Lower lobe of right lung (tissue), 2 donors: ENCODE measurements around the gene LTO1. TPM values are rescaled to one million over a fixed set of nuclear protein-coding genes. Genes with fewer than 3 reads are reported as not detected.
A peak's percentile ranks its signal among the peaks of the same experiment; 100 is the strongest.

Source experiments
- ATAC-seq, 2 donors: fragments of 200-7000 bp; cut with Tn5 transposase; one replicate each; pipeline ENCODE4 v1.9.1; 2020 to 2022; ENCODE audit warnings: mild to moderate bottlenecking in 2 of 2, moderate library complexity in 2 of 2
- DNase-seq: peaks from one replicate; pipeline ENCODE4 v3.0.0-alpha.2; 2020
- H3K27ac ChIP-seq: fragments of 200-600 bp; one replicate; pipeline ENCODE4 v1.8.0; 2022
- H3K27me3 ChIP-seq: fragments of 200-600 bp; one replicate; pipeline ENCODE4 v1.8.0; 2022; ENCODE audit warnings: low read depth
- H3K36me3 ChIP-seq: fragments of 200-600 bp; one replicate; pipeline ENCODE4 v1.8.0; 2022; ENCODE audit warnings: mild to moderate bottlenecking
- H3K4me1 ChIP-seq: fragments of 200-600 bp; one replicate; pipeline ENCODE4 v1.8.0; 2022
- H3K4me3 ChIP-seq: fragments of 200-600 bp; one replicate; pipeline ENCODE4 v1.8.0; 2022; ENCODE audit warnings: mild to moderate bottlenecking
- H3K9me3 ChIP-seq: fragments of 200-600 bp; one replicate; pipeline ENCODE4 v1.8.0; 2022
- CTCF ChIP-seq: fragments of 200-600 bp; IDR thresholded peaks from one replicate; pipeline ENCODE4 v1.8.0; 2022; ENCODE audit warnings: antibody characterized with exemption, mild to moderate bottlenecking
- intact Hi-C: fragments of 100-400 bp; cut with DNase I; formaldehyde crosslinking; loops from one replicate; pipeline ENCODE4 v1.11.0; 2022
- total RNA-seq: library from RNA; stranded (reverse); fragmentation: NEBNext Ultra II Directional; extraction: Animal tissue kit (Norgen Biotek cat#: 25700); gene quantifications from one replicate; pipeline ENCODE4 v1.2.1, GENCODE V29; 2021
- donor health status: DM: no; HTN: yes; CAD: no; lungs with severe emphysema.

Gene LTO1
- total RNA-seq, 1 donor from 2014 or later: 23.7 TPM

GRCh38 chr11:69642913-69643632, 32.1 kb downstream of the LTO1 start:
- peak overlapping the region; percentile 80 for H3K4me3 ChIP-seq
- H3K4me1 ChIP-seq: peaks cover 54% of the 10 kb centered on the region
- ATAC-seq (peak; percentile 72 to 77), DNase-seq (peak; percentile 85)
- peaks cover 26% of the 10 kb centered on the region for H3K27me3 ChIP-seq
- peak overlapping the region; percentile 89 for H3K27ac ChIP-seq
- intact Hi-C loops: loop anchor here (10.0 kb wide), 1 partner anchor 348 kb away; the partner anchor contains the start of gene MYEOV
- H3K36me3 ChIP-seq: peaks cover 29% of the 10 kb centered on the region
- H3K9me3 ChIP-seq: no peaks in the 10 kb centered on the region
- TF ChIP-seq CTCF: peak; percentile 95

GRCh38 chr11:69642549-69642912, 32.6 kb downstream of the LTO1 start:
- no peak for TF ChIP-seq CTCF
- intact Hi-C loops: loop anchor here (10.0 kb wide), 1 partner anchor 348 kb away; the partner anchor contains the start of gene MYEOV
- DNase-seq (no peak), ATAC-seq (peak in 1 of 2 donors; percentile 1)
- Histone ChIP-seq H3K27ac (peak overlapping the region; percentile 89), H3K27me3 (peaks cover 32% of the 10 kb centered on the region), H3K4me3 (peak overlapping the region; percentile 80), H3K36me3 (peaks cover 24% of the 10 kb centered on the region), H3K9me3 (no peaks in the 10 kb centered on the region), H3K4me1 (peaks cover 59% of the 10 kb centered on the region)

- no peak for DNase-seq
- ATAC-seq: no peak
- H3K4me1 ChIP-seq: peaks cover 65% of the 10 kb centered on the region
These were observed 33.2 kb downstream of the LTO1 start for GRCh38 chr11:69641681-69642548.

GRCh38 chr11:69640995-69641581, 34.1 kb downstream of the LTO1 start, which contains the start of gene CCND1:
CCND1 (plus strand) TSS chr11:69641156; CDS start chr11:69641314, 158 bp downstream.
- Histone ChIP-seq H3K27me3 (peaks cover 44% of the 10 kb centered on the region), H3K27ac (peak within 1 kb of the TSS; percentile 89), H3K4me3 (peak within 1 kb of the TSS; percentile 80), H3K9me3 (no peaks in the 10 kb centered on the region), H3K36me3 (peaks cover 15% of the 10 kb centered on the region), H3K4me1 (peaks cover 74% of the 10 kb centered on the region)
- intact Hi-C loops: loop anchor here (10.0 kb wide), 1 partner anchor 346 kb away; the partner anchor contains the start of gene MYEOV
- TF ChIP-seq CTCF: peak; percentile 28
- ATAC-seq (peak; percentile 50 to 51), DNase-seq (peak; percentile 80)

More at GRCh38 chr11:69641681-69642548, 33.2 kb downstream of the LTO1 start:
- Histone ChIP-seq H3K36me3 (peaks cover 19% of the 10 kb centered on the region), H3K27ac (peak overlapping the region; percentile 89), H3K9me3 (no peaks in the 10 kb centered on the region), H3K27me3 (peaks cover 38% of the 10 kb centered on the region), H3K4me3 (peak overlapping the region; percentile 80)
- no peak for TF ChIP-seq CTCF
- intact Hi-C loops: loop anchor here (10.0 kb wide), 1 partner anchor 347 kb away; the partner anchor contains the start of gene MYEOV
